Measurements from ENCODE around the gene CDC42EP2.

Gene CDC42EP2

GRCh38 chr11:65293909-65294381 is 20.7 kb upstream of the CDC42EP2 start:
- no peaks in the 10 kb centered on the region for H4K20me1 ChIP-seq (ENCODE audit: low read depth, low read length)
- H3F3A ChIP-seq (ENCODE audit: insufficient read depth) = no peaks in the 10 kb centered on the region
- H3K9me3 ChIP-seq (ENCODE audit: insufficient read depth, low read length) = no peaks in the 10 kb centered on the region
- H3K4me3 ChIP-seq (ENCODE audit: insufficient read depth, low read length, poor library complexity, severe bottlenecking) = no peak overlapping the region
- H3K79me2 ChIP-seq (ENCODE audit: insufficient read depth, low read length) = no peaks in the 10 kb centered on the region
- H3K27me3 ChIP-seq (ENCODE audit: low read length) = no peaks in the 10 kb centered on the region
- H3K9ac ChIP-seq (ENCODE audit: low read length) = no peak overlapping the region
- H3K9me2 ChIP-seq (replicated peaks; ENCODE audit: insufficient read depth, low read length) = no peaks in the 10 kb centered on the region
- no peak overlapping the region for H3K27ac ChIP-seq (ENCODE audit: low read depth, low read length)
- H3K36me3 ChIP-seq (ENCODE audit: low read length) = peaks cover 7% of the 10 kb centered on the region; the same call in 1 of the 2 replicates
- TF ChIP-seq EZH2phosphoT487 (conservative IDR thresholded peaks at IDR 0.05; ENCODE audit: low read length) = no peak
- no peak overlapping the region for H2AFZ ChIP-seq (ENCODE audit: low read depth, low read length, severe bottlenecking)
- H3K4me2 ChIP-seq (ENCODE audit: low read depth, low read length, poor library complexity, severe bottlenecking) = no peak overlapping the region

GRCh38 chr11:65295001-65295400 is 19.7 kb upstream of the CDC42EP2 start:
- no peak for TF ChIP-seq EZH2phosphoT487 (conservative IDR thresholded peaks at IDR 0.05; ENCODE audit: low read length)
- no peak for TF ChIP-seq CTCF (IDR thresholded peaks at IDR 0.05; ENCODE audit: insufficient read depth, low read length, poor library complexity, severe bottlenecking)
- Histone ChIP-seq H3K9me3 (ENCODE audit: insufficient read depth, low read length) (no peaks in the 10 kb centered on the region), H2AFZ (ENCODE audit: low read depth, low read length, severe bottlenecking) (no peak overlapping the region), H3K9me2 (replicated peaks; ENCODE audit: insufficient read depth, low read length) (no peaks in the 10 kb centered on the region), H3K27ac (ENCODE audit: low read depth, low read length) (no peak overlapping the region), H3K79me2 (ENCODE audit: insufficient read depth, low read length) (no peaks in the 10 kb centered on the region), H3F3A (ENCODE audit: insufficient read depth) (no peaks in the 10 kb centered on the region), H3K27me3 (ENCODE audit: low read length) (no peaks in the 10 kb centered on the region), H3K36me3 (ENCODE audit: low read length) (peaks cover 7% of the 10 kb centered on the region; the same call in 1 of the 2 replicates), H3K4me3 (ENCODE audit: insufficient read depth, low read length, poor library complexity, severe bottlenecking) (no peak overlapping the region), H3K4me2 (ENCODE audit: low read depth, low read length, poor library complexity, severe bottlenecking) (no peak overlapping the region), H3K9ac (ENCODE audit: low read length) (no peak overlapping the region), H4K20me1 (ENCODE audit: low read depth, low read length) (no peaks in the 10 kb centered on the region)

- H3F3A ChIP-seq (ENCODE audit: insufficient read depth) = no peaks in the 10 kb centered on the region
- H3K9me2 ChIP-seq (replicated peaks; ENCODE audit: insufficient read depth, low read length) = no peaks in the 10 kb centered on the region
- peaks cover 7% of the 10 kb centered on the region; the same call in 1 of the 2 replicates for H3K36me3 ChIP-seq (ENCODE audit: low read length)
- H3K9ac ChIP-seq (ENCODE audit: low read length) = no peak overlapping the region
- H3K4me2 ChIP-seq (ENCODE audit: low read depth, low read length, poor library complexity, severe bottlenecking) = no peak overlapping the region
- H3K27ac ChIP-seq (ENCODE audit: low read depth, low read length) = no peak overlapping the region
- H3K4me3 ChIP-seq (ENCODE audit: insufficient read depth, low read length, poor library complexity, severe bottlenecking) = no peak overlapping the region
- no peaks in the 10 kb centered on the region for H4K20me1 ChIP-seq (ENCODE audit: low read depth, low read length)
- no peaks in the 10 kb centered on the region for H3K9me3 ChIP-seq (ENCODE audit: insufficient read depth, low read length)
- H3K27me3 ChIP-seq (ENCODE audit: low read length) = no peaks in the 10 kb centered on the region
- no peak overlapping the region for H2AFZ ChIP-seq (ENCODE audit: low read depth, low read length, severe bottlenecking)
- no peaks in the 10 kb centered on the region for H3K79me2 ChIP-seq (ENCODE audit: insufficient read depth, low read length)
- TF ChIP-seq EZH2phosphoT487 (conservative IDR thresholded peaks at IDR 0.05; ENCODE audit: low read length) (no peak), CTCF (IDR thresholded peaks at IDR 0.05; ENCODE audit: insufficient read depth, low read length, poor library complexity, severe bottlenecking) (no peak)
These were observed 18.9 kb upstream of the CDC42EP2 start for GRCh38 chr11:65295571-65296341.

GRCh38 chr11:65297026-65297672 is 17.5 kb upstream of the CDC42EP2 start:
- Histone ChIP-seq H4K20me1 (ENCODE audit: low read depth, low read length) (no peaks in the 10 kb centered on the region), H3K4me3 (ENCODE audit: insufficient read depth, low read length, poor library complexity, severe bottlenecking) (no peak overlapping the region), H3K9ac (ENCODE audit: low read length) (no peak overlapping the region), H3K9me3 (ENCODE audit: insufficient read depth, low read length) (no peaks in the 10 kb centered on the region), H3K27me3 (ENCODE audit: low read length) (no peaks in the 10 kb centered on the region), H2AFZ (ENCODE audit: low read depth, low read length, severe bottlenecking) (no peak overlapping the region), H3K36me3 (ENCODE audit: low read length) (peaks cover 7% of the 10 kb centered on the region; the same call in 1 of the 2 replicates), H3K27ac (ENCODE audit: low read depth, low read length) (no peak overlapping the region), H3F3A (ENCODE audit: insufficient read depth) (no peaks in the 10 kb centered on the region), H3K79me2 (ENCODE audit: insufficient read depth, low read length) (no peaks in the 10 kb centered on the region), H3K4me2 (ENCODE audit: low read depth, low read length, poor library complexity, severe bottlenecking) (no peak overlapping the region), H3K9me2 (replicated peaks; ENCODE audit: insufficient read depth, low read length) (no peaks in the 10 kb centered on the region)
- no peak for TF ChIP-seq CTCF (IDR thresholded peaks at IDR 0.05; ENCODE audit: insufficient read depth, low read length, poor library complexity, severe bottlenecking)
- TF ChIP-seq EZH2phosphoT487 (conservative IDR thresholded peaks at IDR 0.05; ENCODE audit: low read length) = no peak
